Activated naive CD4-positive, alpha-beta T cell treated with anti-CD3 and anti-CD28 coated beads for 36 hours (primary cell): ENCODE results near the gene DAB1. TPM values are rescaled to one million over a fixed set of nuclear protein-coding genes. Genes with fewer than 3 reads are reported as not detected.

ENCODE experiments used
- CTCF ChIA-PET: fragments of 350-600 bp; sonication (Branson Sonifier 250); formaldehyde crosslinking; loops from one replicate; lab custom pipeline; 2021; ENCODE audit warnings: antibody characterized with exemption; lab: Charles Lee
- DNase-seq: peaks from one replicate; pipeline ENCODE4 v3.0.0-alpha.2; 2020
- H3K27ac Mint-ChIP-seq: one replicate; pipeline ENCODE4 v1.8.0; 2021; ENCODE audit warnings: mild to moderate bottlenecking, mixed read lengths
- H3K27me3 Mint-ChIP-seq: one replicate; pipeline ENCODE4 v1.8.0; 2021; ENCODE audit warnings: low read depth, mixed read lengths
- H3K36me3 Mint-ChIP-seq: one replicate; pipeline ENCODE4 v1.8.0; 2021; ENCODE audit warnings: low read depth, mixed read lengths
- H3K4me1 Mint-ChIP-seq: one replicate; pipeline ENCODE4 v1.8.0; 2021; ENCODE audit warnings: low read depth, mixed read lengths
- H3K4me3 Mint-ChIP-seq: one replicate; pipeline ENCODE4 v1.8.0; 2021; ENCODE audit warnings: mild to moderate bottlenecking, moderate library complexity, mixed read lengths
- H3K9me3 Mint-ChIP-seq: one replicate; pipeline ENCODE4 v1.8.0; 2021; ENCODE audit warnings: mixed read lengths
- intact Hi-C: fragments of 100-400 bp; cut with micrococcal nuclease; formaldehyde crosslinking; loops from one replicate; pipeline ENCODE4 v1.15.1; 2023
- total RNA-seq, 2 experiments: library from RNA; stranded (reverse); gene quantifications; one replicate each; pipeline ENCODE4 v1.2.3, GENCODE V29; 2021

DAB1 gene
- total RNA-seq, 2 experiments from 2014 or later = not detected

GRCh38 chr1:57440096-57440495 is 16.2 kb upstream of the DAB1 start:
- CTCF ChIA-PET = no interaction called here
- Mint-ChIP-seq H3K4me3 (no peak overlapping the region), H3K36me3 (no peaks in the 10 kb centered on the region), H3K27me3 (peaks cover 6% of the 10 kb centered on the region), H3K27ac (no peak overlapping the region), H3K4me1 (no peaks in the 10 kb centered on the region), H3K9me3 (peaks cover 3% of the 10 kb centered on the region)
- intact Hi-C loops = no loop called here
- no peak for DNase-seq

GRCh38 chr1:57431400-57431799 is 7.5 kb upstream of the DAB1 start:
- no peaks in the 10 kb centered on the region for H3K4me1 Mint-ChIP-seq
- peaks cover 2% of the 10 kb centered on the region for H3K36me3 Mint-ChIP-seq
- no peaks in the 10 kb centered on the region for H3K9me3 Mint-ChIP-seq
- H3K27me3 Mint-ChIP-seq = peaks cover 9% of the 10 kb centered on the region
- intact Hi-C loops = no loop called here
- no peak overlapping the region for H3K27ac Mint-ChIP-seq
- CTCF ChIA-PET = no interaction called here
- H3K4me3 Mint-ChIP-seq = no peak overlapping the region
- DNase-seq = no peak

GRCh38 chr1:57424231-57425027 is 569 bp upstream of the DAB1 start:
- peaks cover 60% of the 10 kb centered on the region for H3K27me3 Mint-ChIP-seq

GRCh38 chr1:57423135-57423655 is 665 bp downstream of the DAB1 start:
- no peaks in the 10 kb centered on the region for H3K9me3 Mint-ChIP-seq
- intact Hi-C loops = no loop called here
- H3K36me3 Mint-ChIP-seq = no peaks in the 10 kb centered on the region
- H3K27ac Mint-ChIP-seq = no peak overlapping the region
- peaks cover 64% of the 10 kb centered on the region for H3K27me3 Mint-ChIP-seq
- H3K4me3 Mint-ChIP-seq = no peak overlapping the region
- peaks cover 10% of the 10 kb centered on the region for H3K4me1 Mint-ChIP-seq
- CTCF ChIA-PET = no interaction called here
- DNase-seq = no peak

More at GRCh38 chr1:57424231-57425027, 569 bp upstream of the DAB1 start:
- DNase-seq = no peak
- peaks cover 10% of the 10 kb centered on the region for H3K4me1 Mint-ChIP-seq
- peaks cover 2% of the 10 kb centered on the region for H3K36me3 Mint-ChIP-seq
- no peaks in the 10 kb centered on the region for H3K9me3 Mint-ChIP-seq
- no peak overlapping the region for H3K4me3 Mint-ChIP-seq
- no peak overlapping the region for H3K27ac Mint-ChIP-seq
- intact Hi-C loops = no loop called here
- CTCF ChIA-PET = no interaction called here

- intact Hi-C loops = no loop called here
- H3K4me3 Mint-ChIP-seq = no peak overlapping the region
Observed at GRCh38 chr1:57422271-57423134, 1.4 kb downstream of the DAB1 start.

GRCh38 chr1:57421806-57422205 is 2.1 kb downstream of the DAB1 start:
- DNase-seq = no peak
- intact Hi-C loops = no loop called here
- H3K4me3 Mint-ChIP-seq = no peak overlapping the region
- no peak overlapping the region for H3K27ac Mint-ChIP-seq
- CTCF ChIA-PET = no interaction called here
- no peaks in the 10 kb centered on the region for H3K36me3 Mint-ChIP-seq
- H3K4me1 Mint-ChIP-seq = peaks cover 10% of the 10 kb centered on the region
- H3K9me3 Mint-ChIP-seq = no peaks in the 10 kb centered on the region
- H3K27me3 Mint-ChIP-seq = peaks cover 68% of the 10 kb centered on the region

More at GRCh38 chr1:57422271-57423134, 1.4 kb downstream of the DAB1 start:
- H3K36me3 Mint-ChIP-seq = no peaks in the 10 kb centered on the region
- CTCF ChIA-PET = no interaction called here
- no peak for DNase-seq
- H3K4me1 Mint-ChIP-seq = peaks cover 10% of the 10 kb centered on the region
- H3K27me3 Mint-ChIP-seq = peaks cover 71% of the 10 kb centered on the region
- no peaks in the 10 kb centered on the region for H3K9me3 Mint-ChIP-seq
- H3K27ac Mint-ChIP-seq = no peak overlapping the region

- Mint-ChIP-seq H3K4me3 (no peak overlapping the region), H3K36me3 (no peaks in the 10 kb centered on the region), H3K4me1 (peaks cover 10% of the 10 kb centered on the region), H3K27ac (no peak overlapping the region), H3K27me3 (peaks cover 63% of the 10 kb centered on the region), H3K9me3 (no peaks in the 10 kb centered on the region)
- DNase-seq = no peak
- CTCF ChIA-PET = no interaction called here
- intact Hi-C loops = no loop called here
Observed at GRCh38 chr1:57420981-57421785, 2.7 kb downstream of the DAB1 start.

GRCh38 chr1:57418971-57419370 is 4.9 kb downstream of the DAB1 start:
- intact Hi-C loops = no loop called here
- Mint-ChIP-seq H3K27ac (no peak overlapping the region), H3K36me3 (no peaks in the 10 kb centered on the region), H3K4me1 (peaks cover 8% of the 10 kb centered on the region), H3K4me3 (no peak overlapping the region), H3K9me3 (no peaks in the 10 kb centered on the region), H3K27me3 (peaks cover 44% of the 10 kb centered on the region)
- no peak for DNase-seq
- CTCF ChIA-PET = no interaction called here

- Mint-ChIP-seq H3K4me1 (no peaks in the 10 kb centered on the region), H3K36me3 (no peaks in the 10 kb centered on the region), H3K27ac (no peak overlapping the region), H3K27me3 (peaks cover 6% of the 10 kb centered on the region), H3K4me3 (no peak overlapping the region), H3K9me3 (peaks cover 5% of the 10 kb centered on the region)
- no peak for DNase-seq
- CTCF ChIA-PET = no interaction called here
- intact Hi-C loops = no loop called here
Observed at GRCh38 chr1:57411262-57411661, 12.6 kb downstream of the DAB1 start.

GRCh38 chr1:57410508-57410907 is 13.4 kb downstream of the DAB1 start:
- CTCF ChIA-PET = no interaction called here
- no peak for DNase-seq
- intact Hi-C loops = no loop called here
- Mint-ChIP-seq H3K27me3 (peaks cover 6% of the 10 kb centered on the region), H3K9me3 (peaks cover 5% of the 10 kb centered on the region), H3K27ac (no peak overlapping the region), H3K4me1 (no peaks in the 10 kb centered on the region), H3K4me3 (no peak overlapping the region), H3K36me3 (no peaks in the 10 kb centered on the region)

- no peaks in the 10 kb centered on the region for H3K4me1 Mint-ChIP-seq
- DNase-seq = no peak
- peaks cover 5% of the 10 kb centered on the region for H3K9me3 Mint-ChIP-seq
- H3K4me3 Mint-ChIP-seq = no peak overlapping the region
- peaks cover 6% of the 10 kb centered on the region for H3K27me3 Mint-ChIP-seq
- no peak overlapping the region for H3K27ac Mint-ChIP-seq
- intact Hi-C loops = no loop called here
- CTCF ChIA-PET = no interaction called here
- no peaks in the 10 kb centered on the region for H3K36me3 Mint-ChIP-seq
Observed at GRCh38 chr1:57407928-57408327, 15.9 kb downstream of the DAB1 start.

- H3K27me3 Mint-ChIP-seq = peaks cover 4% of the 10 kb centered on the region
- no peak overlapping the region for H3K4me3 Mint-ChIP-seq
- no peaks in the 10 kb centered on the region for H3K4me1 Mint-ChIP-seq
- H3K36me3 Mint-ChIP-seq = no peaks in the 10 kb centered on the region
- intact Hi-C loops = no loop called here
- no peak overlapping the region for H3K27ac Mint-ChIP-seq
- DNase-seq = no peak
- CTCF ChIA-PET = no interaction called here
- no peaks in the 10 kb centered on the region for H3K9me3 Mint-ChIP-seq
Observed at GRCh38 chr1:57406428-57406970, 17.4 kb downstream of the DAB1 start.
